ENCODE data around the gene DIO2. TPM values are rescaled to one million over a fixed set of nuclear protein-coding genes. Genes with fewer than 3 reads are reported as not detected.

Gene DIO2
- total RNA-seq, 3 donors from 2014 or later (not counting 1 experiment from before 2014, with no cell fraction given), result not detected

DNA sequence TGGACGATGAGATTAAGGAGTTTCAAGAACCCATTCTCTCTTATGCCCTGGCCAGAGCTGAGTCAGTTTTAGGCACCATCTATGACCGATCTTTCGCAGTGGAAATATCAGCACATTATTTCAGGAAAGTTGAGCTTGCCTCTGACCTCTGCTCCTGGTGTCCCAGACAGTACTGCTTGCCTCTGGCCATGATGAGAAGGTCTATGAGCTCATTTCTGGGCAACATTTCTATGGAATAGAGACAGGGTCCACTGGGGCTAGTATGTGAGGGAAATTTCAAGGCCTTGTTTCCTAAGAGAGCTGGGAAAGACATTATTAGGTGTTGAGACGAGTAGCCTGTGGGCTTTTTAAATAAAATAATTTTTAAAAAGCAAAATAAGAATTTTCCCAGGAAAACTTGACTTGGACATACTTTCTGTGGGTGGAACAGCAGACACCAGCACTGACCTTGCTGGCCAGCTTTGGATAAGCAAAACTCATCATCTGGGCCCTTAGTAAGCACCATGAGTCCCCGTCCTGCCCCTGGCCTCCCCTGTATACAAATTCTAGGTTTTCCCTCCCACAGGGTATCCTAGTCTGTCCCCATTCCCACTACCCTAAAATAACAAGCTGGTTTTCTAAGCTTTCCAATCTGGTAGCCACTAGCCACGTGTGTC is 43.4 kb downstream of the DIO2 start:
- Mint-ChIP-seq H3K4me3 (no peak overlapping the region), H3K4me1 (no peaks in the 10 kb centered on the region), H3K27ac (no peak overlapping the region), H3K27me3 (ENCODE audit: low read depth in 2 of 2) (no peaks in the 10 kb centered on the region), H3K36me3 (no peaks in the 10 kb centered on the region), H3K9me3 (peaks cover 14 to 16% of the 10 kb centered on the region in 2 donors)
- WGBS (ENCODE audit: insufficient coverage), result 69% methylated on average over 6 of the region's 6 CpGs
- H3K27ac ChIP-seq (ENCODE audit: low read length), result no peak overlapping the region
- no peak for DNase-seq
- H3K27me3 ChIP-seq (ENCODE audit: control insufficient read depth, insufficient read depth, low read length), result no peaks in the 10 kb centered on the region
- TF ChIP-seq, protein P1, sequence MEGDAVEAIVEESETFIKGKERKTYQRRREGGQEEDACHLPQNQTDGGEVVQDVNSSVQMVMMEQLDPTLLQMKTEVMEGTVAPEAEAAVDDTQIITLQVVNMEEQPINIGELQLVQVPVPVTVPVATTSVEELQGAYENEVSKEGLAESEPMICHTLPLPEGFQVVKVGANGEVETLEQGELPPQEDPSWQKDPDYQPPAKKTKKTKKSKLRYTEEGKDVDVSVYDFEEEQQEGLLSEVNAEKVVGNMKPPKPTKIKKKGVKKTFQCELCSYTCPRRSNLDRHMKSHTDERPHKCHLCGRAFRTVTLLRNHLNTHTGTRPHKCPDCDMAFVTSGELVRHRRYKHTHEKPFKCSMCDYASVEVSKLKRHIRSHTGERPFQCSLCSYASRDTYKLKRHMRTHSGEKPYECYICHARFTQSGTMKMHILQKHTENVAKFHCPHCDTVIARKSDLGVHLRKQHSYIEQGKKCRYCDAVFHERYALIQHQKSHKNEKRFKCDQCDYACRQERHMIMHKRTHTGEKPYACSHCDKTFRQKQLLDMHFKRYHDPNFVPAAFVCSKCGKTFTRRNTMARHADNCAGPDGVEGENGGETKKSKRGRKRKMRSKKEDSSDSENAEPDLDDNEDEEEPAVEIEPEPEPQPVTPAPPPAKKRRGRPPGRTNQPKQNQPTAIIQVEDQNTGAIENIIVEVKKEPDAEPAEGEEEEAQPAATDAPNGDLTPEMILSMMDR (IDR thresholded peaks at IDR 0.05), result no peak
- no peaks in the 10 kb centered on the region for H3K4me1 ChIP-seq (ENCODE audit: control insufficient read depth, insufficient read depth, low read length)
- H3K9me3 ChIP-seq (ENCODE audit: control insufficient read depth, insufficient read depth, low read length), result no peaks in the 10 kb centered on the region
- no peak overlapping the region for H3K4me3 ChIP-seq (ENCODE audit: low read length)
- no peaks in the 10 kb centered on the region for H3K36me3 ChIP-seq (ENCODE audit: control insufficient read depth, insufficient read depth, low read length)
- intact Hi-C loops (cut with micrococcal nuclease), result no loop called here
- ATAC-seq, result no peak

DNA sequence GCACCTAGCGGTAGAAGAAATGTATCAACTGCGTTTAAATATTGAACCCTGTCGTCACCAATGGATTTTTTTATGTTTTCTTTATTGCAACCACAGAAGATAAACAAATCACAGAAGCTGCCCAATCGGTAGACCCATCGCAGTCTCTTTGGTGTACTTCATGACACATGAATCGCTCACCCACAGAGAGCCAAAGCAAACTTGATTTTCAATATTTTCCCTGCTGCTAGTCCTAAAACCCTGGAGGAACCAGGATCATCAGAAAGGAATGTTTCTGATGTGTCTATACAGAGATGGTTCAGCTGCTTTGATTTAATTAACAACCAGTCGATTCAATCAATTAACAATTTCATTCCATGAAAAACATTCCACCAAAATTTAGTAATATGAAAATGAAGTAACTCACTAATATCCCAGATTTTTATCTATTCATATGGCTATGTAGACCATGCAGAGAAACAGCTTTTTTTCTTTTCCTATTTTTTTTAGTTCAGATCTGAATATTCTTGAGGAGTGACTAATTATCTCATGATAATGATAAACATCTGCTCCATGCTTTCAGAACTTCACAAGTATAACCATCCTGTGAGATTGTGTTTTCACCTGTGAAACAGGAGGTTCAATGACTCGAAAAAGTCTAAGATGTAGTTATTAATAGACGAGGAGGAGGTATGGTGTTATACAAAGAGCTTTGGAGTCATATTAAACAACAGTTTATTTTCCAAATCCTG is 46.1 kb downstream of the DIO2 start:
- intact Hi-C loops (cut with micrococcal nuclease), result no loop called here
- H3K9me3 Mint-ChIP-seq, result peaks cover 9 to 14% of the 10 kb centered on the region in 2 donors
- H3K4me3 Mint-ChIP-seq, result no peak overlapping the region
- H3K4me3 ChIP-seq (ENCODE audit: low read length), result no peak overlapping the region
- no peaks in the 10 kb centered on the region for H3K36me3 Mint-ChIP-seq
- no peaks in the 10 kb centered on the region for H3K4me1 Mint-ChIP-seq
- H3K27me3 Mint-ChIP-seq (ENCODE audit: low read depth in 2 of 2), result no peaks in the 10 kb centered on the region
- no peaks in the 10 kb centered on the region for H3K4me1 ChIP-seq (ENCODE audit: control insufficient read depth, insufficient read depth, low read length)
- H3K27ac ChIP-seq (ENCODE audit: low read length), result no peak overlapping the region
- DNase-seq (no peak), ATAC-seq (no peak)
- WGBS (ENCODE audit: insufficient coverage), result 87% methylated on average over 6 of the region's 9 CpGs
- TF ChIP-seq, protein P1 (IDR thresholded peaks at IDR 0.05), result no peak
- H3K27me3 ChIP-seq (ENCODE audit: control insufficient read depth, insufficient read depth, low read length), result no peaks in the 10 kb centered on the region
- no peak overlapping the region for H3K27ac Mint-ChIP-seq
- no peaks in the 10 kb centered on the region for H3K36me3 ChIP-seq (ENCODE audit: control insufficient read depth, insufficient read depth, low read length)
- no peaks in the 10 kb centered on the region for H3K9me3 ChIP-seq (ENCODE audit: control insufficient read depth, insufficient read depth, low read length)

DNA sequence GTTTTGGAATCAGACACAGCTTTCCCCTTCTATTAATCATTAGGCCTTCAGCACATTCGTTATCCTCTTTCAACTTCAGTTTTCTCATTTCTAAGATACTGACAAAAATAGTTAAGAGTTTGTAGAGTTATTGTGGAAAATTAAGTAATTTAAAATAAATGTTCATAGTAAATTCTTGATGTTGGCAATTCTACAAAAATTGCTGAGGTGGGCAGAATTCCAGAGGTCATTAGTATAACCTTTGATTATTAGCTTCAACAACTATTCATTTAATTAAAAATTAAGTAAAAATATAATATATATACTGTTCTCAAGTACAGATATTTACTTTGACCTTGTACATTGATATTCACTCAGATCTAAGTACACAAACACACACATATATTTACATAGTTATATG is 58.5 kb downstream of the DIO2 start:
- H3K9me3 ChIP-seq (ENCODE audit: control insufficient read depth, insufficient read depth, low read length), result no peaks in the 10 kb centered on the region
- TF ChIP-seq, protein P1 (IDR thresholded peaks at IDR 0.05), result no peak
- no peak overlapping the region for H3K27ac ChIP-seq (ENCODE audit: low read length)
- no peak for ATAC-seq
- WGBS (ENCODE audit: insufficient coverage), result no CpG with 5 or more reads among the region's 1 CpG
- no peaks in the 10 kb centered on the region for H3K27me3 ChIP-seq (ENCODE audit: control insufficient read depth, insufficient read depth, low read length)
- Mint-ChIP-seq H3K4me3 (no peak overlapping the region), H3K4me1 (no peaks in the 10 kb centered on the region), H3K27me3 (ENCODE audit: low read depth in 2 of 2) (no peaks in the 10 kb centered on the region), H3K27ac (no peak overlapping the region), H3K9me3 (peaks cover 12 to 13% of the 10 kb centered on the region in 2 donors), H3K36me3 (no peaks in the 10 kb centered on the region)
- no peak for DNase-seq
- no peak overlapping the region for H3K4me3 ChIP-seq (ENCODE audit: low read length)
- no peaks in the 10 kb centered on the region for H3K4me1 ChIP-seq (ENCODE audit: control insufficient read depth, insufficient read depth, low read length)
- intact Hi-C loops (cut with micrococcal nuclease), result no loop called here
- no peaks in the 10 kb centered on the region for H3K36me3 ChIP-seq (ENCODE audit: control insufficient read depth, insufficient read depth, low read length)
